ENCODE data around the gene FOXD2. TPM values are rescaled to one million over a fixed set of nuclear protein-coding genes. Genes with fewer than 3 reads are reported as not detected.

FOXD2 gene
- total and polyA plus RNA-seq, 12 donors = 0.31 to 3.3 (median 0.81) TPM

GRCh38 chr1:47434051-47434842, 3.6 kb upstream of the FOXD2 start:
- H3K27me3 ChIP-seq = peaks cover 43% of the 10 kb centered on the region
- H3K4me1 ChIP-seq (replicated peaks in 1 of 2) = peaks cover 0 to 28% of the 10 kb centered on the region in 2 donors
- peak overlapping the region in 1 of 4 donors; percentile 38 for H3K4me3 ChIP-seq
- 6 to 17% (median 12%) methylated on average over 41 to 51 of the region's 51 CpGs for WGBS, 4 donors
- intact Hi-C loops (cut with DNase I) = loop anchor here in 1 of 2 donors (5.0 to 10.0 kb wide), 2 partner anchors 249 to 278 kb away; no protein-coding TSS in a partner anchor
- TF ChIP-seq POLR2A (IDR thresholded peaks at IDR 0.05) (no peak), CTCF (IDR thresholded peaks at IDR 0.05) (no peak)
- H3K36me3 ChIP-seq (replicated peaks in 1 of 2) = no peaks in the 10 kb centered on the region
- H3K9me3 ChIP-seq (replicated peaks in 1 of 3) = no peaks in the 10 kb centered on the region
- peak overlapping the region in 1 of 5 donors; percentile 64 for H3K27ac ChIP-seq
- DNase-seq = peak; percentile 58 to 82 (median 69)

GRCh38 chr1:47435506-47436303, 2.1 kb upstream of the FOXD2 start:
- peak overlapping the region in 1 of 4 donors; percentile 74 for H3K4me3 ChIP-seq
- no peaks in the 10 kb centered on the region for H3K9me3 ChIP-seq (replicated peaks in 1 of 3)
- peaks cover 50% of the 10 kb centered on the region for H3K27me3 ChIP-seq

GRCh38 chr1:47436304-47436978, 1.4 kb upstream of the FOXD2 start:
- 3 to 5% (median 5%) methylated on average over 18 to 23 of the region's 23 CpGs for WGBS, 4 donors
- TF ChIP-seq POLR2A (IDR thresholded peaks at IDR 0.05) (no peak), CTCF (IDR thresholded peaks at IDR 0.05) (peak; percentile 78 to 87 (median 81))
- peak; percentile 59 to 82 (median 73) for DNase-seq
- H3K27ac ChIP-seq = peak overlapping the region in 3 of 5 donors; percentile 76 to 92 (median 84)
- H3K9me3 ChIP-seq (replicated peaks in 1 of 3) = no peaks in the 10 kb centered on the region
- H3K27me3 ChIP-seq = peaks cover 50% of the 10 kb centered on the region
- H3K4me3 ChIP-seq = peak overlapping the region in 2 of 4 donors; percentile 52 to 74
- peaks cover 0 to 28% of the 10 kb centered on the region in 2 donors for H3K4me1 ChIP-seq (replicated peaks in 1 of 2)
- no peaks in the 10 kb centered on the region for H3K36me3 ChIP-seq (replicated peaks in 1 of 2)
- intact Hi-C loops (cut with DNase I) = loop anchor here in 1 of 2 donors (10.0 kb wide), 1 partner anchor 252 kb away; no protein-coding TSS in a partner anchor

More at GRCh38 chr1:47435506-47436303, 2.1 kb upstream of the FOXD2 start:
- DNase-seq = no peak
- WGBS, 4 donors = 52 to 78% (median 67%) methylated on average over 6 of the region's 6 CpGs
- intact Hi-C loops (cut with DNase I) = loop anchor here in 1 of 2 donors (10.0 kb wide), 1 partner anchor 251 kb away; no protein-coding TSS in a partner anchor
- peaks cover 0 to 28% of the 10 kb centered on the region in 2 donors for H3K4me1 ChIP-seq (replicated peaks in 1 of 2)
- TF ChIP-seq CTCF (IDR thresholded peaks at IDR 0.05) (no peak), POLR2A (IDR thresholded peaks at IDR 0.05) (no peak)
- H3K36me3 ChIP-seq (replicated peaks in 1 of 2) = no peaks in the 10 kb centered on the region
- H3K27ac ChIP-seq = peak overlapping the region in 1 of 5 donors; percentile 92
